Measurements from ENCODE around the gene CCDC136.

DNA sequence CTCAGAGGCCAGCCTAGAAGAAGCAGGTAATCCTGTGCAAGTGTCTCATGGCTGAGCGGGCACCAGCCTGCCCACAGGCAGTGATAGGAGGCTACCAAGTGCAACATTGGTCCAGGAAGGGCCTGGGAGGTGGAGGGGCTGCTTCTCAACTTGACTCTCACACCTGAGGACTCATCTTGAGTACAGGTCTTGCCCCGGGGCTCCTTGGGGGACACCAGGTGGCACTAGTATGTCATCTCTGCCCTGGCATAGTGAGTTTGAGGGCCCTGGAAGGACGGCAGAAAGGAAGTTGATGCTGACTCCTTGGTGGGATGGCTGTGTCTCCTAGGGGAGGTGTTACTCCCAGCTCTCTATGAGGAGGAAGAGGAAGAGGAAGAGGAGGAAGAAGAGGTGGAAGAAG, 2.3 kb downstream of the CCDC136 start:
- TF ChIP-seq, protein P1, sequence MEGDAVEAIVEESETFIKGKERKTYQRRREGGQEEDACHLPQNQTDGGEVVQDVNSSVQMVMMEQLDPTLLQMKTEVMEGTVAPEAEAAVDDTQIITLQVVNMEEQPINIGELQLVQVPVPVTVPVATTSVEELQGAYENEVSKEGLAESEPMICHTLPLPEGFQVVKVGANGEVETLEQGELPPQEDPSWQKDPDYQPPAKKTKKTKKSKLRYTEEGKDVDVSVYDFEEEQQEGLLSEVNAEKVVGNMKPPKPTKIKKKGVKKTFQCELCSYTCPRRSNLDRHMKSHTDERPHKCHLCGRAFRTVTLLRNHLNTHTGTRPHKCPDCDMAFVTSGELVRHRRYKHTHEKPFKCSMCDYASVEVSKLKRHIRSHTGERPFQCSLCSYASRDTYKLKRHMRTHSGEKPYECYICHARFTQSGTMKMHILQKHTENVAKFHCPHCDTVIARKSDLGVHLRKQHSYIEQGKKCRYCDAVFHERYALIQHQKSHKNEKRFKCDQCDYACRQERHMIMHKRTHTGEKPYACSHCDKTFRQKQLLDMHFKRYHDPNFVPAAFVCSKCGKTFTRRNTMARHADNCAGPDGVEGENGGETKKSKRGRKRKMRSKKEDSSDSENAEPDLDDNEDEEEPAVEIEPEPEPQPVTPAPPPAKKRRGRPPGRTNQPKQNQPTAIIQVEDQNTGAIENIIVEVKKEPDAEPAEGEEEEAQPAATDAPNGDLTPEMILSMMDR (IDR thresholded peaks at IDR 0.05) = peak; percentile 57
- TF ChIP-seq POLR2AphosphoS5 (IDR thresholded peaks at IDR 0.05; ENCODE audit: low read depth, low read length) (no peak), SIN3A (IDR thresholded peaks at IDR 0.05; ENCODE audit: borderline replicate concordance, insufficient read depth, low read depth, low read length) (no peak)
- TF ChIP-seq, protein P2, sequence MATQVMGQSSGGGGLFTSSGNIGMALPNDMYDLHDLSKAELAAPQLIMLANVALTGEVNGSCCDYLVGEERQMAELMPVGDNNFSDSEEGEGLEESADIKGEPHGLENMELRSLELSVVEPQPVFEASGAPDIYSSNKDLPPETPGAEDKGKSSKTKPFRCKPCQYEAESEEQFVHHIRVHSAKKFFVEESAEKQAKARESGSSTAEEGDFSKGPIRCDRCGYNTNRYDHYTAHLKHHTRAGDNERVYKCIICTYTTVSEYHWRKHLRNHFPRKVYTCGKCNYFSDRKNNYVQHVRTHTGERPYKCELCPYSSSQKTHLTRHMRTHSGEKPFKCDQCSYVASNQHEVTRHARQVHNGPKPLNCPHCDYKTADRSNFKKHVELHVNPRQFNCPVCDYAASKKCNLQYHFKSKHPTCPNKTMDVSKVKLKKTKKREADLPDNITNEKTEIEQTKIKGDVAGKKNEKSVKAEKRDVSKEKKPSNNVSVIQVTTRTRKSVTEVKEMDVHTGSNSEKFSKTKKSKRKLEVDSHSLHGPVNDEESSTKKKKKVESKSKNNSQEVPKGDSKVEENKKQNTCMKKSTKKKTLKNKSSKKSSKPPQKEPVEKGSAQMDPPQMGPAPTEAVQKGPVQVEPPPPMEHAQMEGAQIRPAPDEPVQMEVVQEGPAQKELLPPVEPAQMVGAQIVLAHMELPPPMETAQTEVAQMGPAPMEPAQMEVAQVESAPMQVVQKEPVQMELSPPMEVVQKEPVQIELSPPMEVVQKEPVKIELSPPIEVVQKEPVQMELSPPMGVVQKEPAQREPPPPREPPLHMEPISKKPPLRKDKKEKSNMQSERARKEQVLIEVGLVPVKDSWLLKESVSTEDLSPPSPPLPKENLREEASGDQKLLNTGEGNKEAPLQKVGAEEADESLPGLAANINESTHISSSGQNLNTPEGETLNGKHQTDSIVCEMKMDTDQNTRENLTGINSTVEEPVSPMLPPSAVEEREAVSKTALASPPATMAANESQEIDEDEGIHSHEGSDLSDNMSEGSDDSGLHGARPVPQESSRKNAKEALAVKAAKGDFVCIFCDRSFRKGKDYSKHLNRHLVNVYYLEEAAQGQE (IDR thresholded peaks at IDR 0.05; ENCODE audit: insufficient read depth in 1 of 2, low read depth in 2 of 2, low read length in 1 of 2) = no peak

Data from Panc1 (cell line).